Measurements from ENCODE around the gene CARNS1.

Gene CARNS1, protein sequence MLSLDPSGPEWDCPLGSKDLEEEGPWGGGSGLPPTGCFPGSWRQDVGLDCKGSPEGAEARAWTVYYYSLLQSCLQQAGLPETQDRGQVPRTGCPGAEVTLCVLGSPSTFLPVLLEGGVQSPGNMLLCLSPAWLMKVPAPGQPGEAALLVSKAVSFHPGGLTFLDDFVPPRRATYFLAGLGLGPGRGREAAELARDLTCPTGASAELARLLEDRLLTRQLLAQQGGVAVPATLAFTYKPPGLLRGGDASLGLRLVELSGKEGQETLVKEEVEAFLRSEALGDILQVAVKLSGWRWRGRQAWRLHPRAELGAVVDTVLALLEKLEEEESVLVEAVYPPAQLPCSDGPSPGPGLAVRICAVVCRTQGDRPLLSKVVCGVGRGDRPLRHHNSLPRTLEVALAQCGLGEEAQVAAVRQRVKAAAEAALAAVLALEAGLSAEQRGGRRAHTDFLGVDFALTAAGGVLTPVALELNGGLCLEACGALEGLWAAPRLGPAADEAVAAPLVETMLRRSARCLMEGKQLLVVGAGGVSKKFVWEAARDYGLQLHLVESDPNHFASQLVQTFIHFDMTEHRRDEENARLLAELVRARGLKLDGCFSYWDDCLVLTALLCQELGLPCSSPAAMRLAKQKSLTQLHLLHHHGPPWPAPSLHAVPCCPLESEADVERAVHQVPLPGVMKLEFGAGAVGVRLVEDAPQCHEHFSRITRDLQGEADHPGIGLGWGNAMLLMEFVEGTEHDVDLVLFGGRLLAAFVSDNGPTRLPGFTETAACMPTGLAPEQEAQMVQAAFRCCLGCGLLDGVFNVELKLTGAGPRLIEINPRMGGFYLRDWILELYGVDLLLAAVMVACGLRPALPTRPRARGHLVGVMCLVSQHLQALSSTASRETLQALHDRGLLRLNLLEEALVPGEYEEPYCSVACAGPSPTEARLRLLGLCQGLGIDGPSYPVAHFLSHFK

GRCh38 chr11:67415501-67416304, at the start of gene CARNS1:
CARNS1 (plus strand) TSS chr11:67415678; CDS start chr11:67416200, 522 bp downstream.
- DNase-seq = no peak

DNA sequence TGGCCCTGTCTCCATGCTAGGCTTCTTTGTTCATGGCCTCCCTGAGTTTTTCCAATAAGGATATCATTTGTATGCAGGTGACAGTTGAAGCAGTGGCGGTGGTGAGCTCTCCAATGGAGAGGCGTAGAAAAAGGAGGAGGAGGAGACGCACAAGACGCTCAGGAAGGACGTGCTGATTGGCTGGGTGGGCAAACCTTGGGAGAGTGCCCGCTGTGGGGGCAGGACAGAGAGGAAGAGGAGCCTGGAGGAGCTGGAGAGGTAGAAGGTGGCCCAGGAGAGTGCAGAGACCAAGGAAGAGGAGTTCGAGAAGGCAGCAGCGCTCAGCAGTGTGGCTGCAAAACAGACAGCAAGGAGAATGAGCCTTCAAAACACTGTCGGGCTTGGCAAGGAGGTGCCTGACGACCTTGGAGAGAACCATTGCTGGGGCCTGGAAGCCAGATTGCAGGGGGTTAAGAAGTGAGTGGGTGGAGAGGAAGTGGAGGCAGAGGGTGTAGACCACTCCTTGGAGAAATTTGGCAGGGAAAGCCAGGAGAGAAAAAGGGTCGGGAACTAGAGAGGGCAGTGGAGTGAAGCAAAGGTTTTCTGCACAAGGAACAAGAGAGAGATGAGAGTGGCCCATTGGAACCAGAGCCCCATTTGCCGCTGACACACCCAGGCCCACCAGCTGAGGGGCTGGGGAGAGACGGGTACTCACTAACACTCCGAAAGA, 49.6 kb upstream of the CARNS1 start:
- no peak for DNase-seq

GRCh38 chr11:67366546-67366945, 48.9 kb upstream of the CARNS1 start:
- DNase-seq = no peak

GRCh38 chr11:67366961-67367760, 48.3 kb upstream of the CARNS1 start:
- DNase-seq = no peak

GRCh38 chr11:67367761-67368227, 47.7 kb upstream of the CARNS1 start:
- DNase-seq = no peak

DNA sequence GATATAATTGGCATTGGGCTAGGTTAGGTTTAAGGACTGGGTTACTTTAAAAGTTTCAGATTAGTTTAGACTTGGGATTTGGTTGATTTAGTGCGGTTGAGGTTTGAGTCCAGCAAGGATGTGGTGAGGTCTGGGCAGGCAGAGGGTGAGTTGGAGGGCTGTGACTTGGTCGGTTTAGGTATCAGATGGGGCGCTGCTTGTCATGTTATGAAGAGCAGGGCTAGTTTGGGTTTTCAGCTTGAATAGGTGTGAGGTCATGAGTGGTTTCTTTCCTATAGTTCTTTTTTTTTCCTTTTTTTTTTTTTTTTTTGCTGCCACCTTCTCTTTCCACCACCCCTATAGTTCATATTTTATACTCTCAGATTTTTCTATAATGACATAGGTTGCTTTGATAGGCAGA, 46.9 kb upstream of the CARNS1 start:
- DNase-seq = no peak

DNA sequence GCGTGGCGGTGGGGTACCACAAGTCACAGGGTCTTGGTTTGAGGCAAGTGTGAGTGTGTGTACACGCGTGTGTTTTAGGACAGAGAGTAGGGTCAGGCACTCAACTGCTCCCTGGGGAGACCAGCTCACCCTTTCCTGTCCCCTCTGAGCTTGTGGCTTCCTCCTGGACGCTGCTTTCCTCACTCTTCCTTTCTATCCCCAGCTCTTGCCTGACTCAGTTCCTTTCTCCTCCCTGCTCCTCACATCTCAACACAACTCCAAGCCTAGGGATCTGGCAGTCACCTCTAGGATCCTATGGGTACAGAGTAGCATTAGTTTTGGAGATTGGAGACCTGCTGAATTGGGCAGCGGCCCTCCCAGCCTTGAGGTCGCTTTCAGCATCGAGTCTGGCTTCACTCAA, 46.2 kb upstream of the CARNS1 start:
- DNase-seq = no peak

DNA sequence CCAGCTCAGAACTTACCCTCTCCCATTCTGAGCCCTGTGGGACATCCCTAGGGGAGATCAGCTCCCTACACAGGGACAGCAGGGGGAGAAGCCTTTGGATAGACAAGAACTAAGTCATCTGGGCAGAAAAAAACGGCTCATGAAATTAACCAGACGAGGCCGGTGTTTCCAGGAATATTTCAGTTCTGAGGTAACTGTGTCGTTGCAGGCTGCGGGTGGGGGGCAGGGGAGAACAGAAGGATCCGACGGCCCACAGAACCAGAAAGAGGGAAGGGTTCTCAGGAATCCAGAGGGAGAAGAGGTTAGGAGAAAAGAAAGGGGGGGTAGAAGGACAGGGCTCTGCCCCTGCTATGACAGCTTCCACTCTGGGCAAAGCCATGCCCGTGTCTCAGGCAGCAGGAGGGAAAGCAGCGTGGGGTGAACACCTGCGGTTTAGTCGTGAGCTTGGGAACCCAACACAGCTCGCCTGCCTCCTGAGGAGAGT, 45.6 kb upstream of the CARNS1 start:
- no peak for DNase-seq

- DNase-seq = no peak
Measured at GRCh38 chr11:67370351-67371076, 45.0 kb upstream of the CARNS1 start.

- no peak for DNase-seq
Measured at GRCh38 chr11:67371189-67371910, 44.1 kb upstream of the CARNS1 start.

DNA sequence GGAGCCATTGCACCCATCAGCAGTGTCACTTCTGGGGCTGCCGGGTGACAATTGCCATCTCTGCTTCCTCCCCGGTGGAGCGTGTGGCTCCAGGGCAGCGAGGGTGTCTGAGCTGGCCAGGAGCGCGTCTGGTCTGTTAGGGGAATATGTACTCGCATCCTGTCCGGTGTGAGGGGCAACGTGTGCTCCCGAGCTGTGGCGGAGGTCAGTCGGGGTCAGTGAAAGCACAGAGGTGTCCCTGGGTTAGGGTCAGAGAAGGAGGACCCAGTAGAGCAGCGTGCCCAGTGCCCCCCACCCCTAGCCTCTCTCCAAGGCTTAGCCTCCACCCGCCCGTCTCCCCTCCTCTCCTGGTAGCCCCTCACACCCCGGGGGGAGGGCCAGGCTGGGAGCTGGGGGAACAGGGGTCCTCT, 43.6 kb upstream of the CARNS1 start:
- DNase-seq = no peak

DNA sequence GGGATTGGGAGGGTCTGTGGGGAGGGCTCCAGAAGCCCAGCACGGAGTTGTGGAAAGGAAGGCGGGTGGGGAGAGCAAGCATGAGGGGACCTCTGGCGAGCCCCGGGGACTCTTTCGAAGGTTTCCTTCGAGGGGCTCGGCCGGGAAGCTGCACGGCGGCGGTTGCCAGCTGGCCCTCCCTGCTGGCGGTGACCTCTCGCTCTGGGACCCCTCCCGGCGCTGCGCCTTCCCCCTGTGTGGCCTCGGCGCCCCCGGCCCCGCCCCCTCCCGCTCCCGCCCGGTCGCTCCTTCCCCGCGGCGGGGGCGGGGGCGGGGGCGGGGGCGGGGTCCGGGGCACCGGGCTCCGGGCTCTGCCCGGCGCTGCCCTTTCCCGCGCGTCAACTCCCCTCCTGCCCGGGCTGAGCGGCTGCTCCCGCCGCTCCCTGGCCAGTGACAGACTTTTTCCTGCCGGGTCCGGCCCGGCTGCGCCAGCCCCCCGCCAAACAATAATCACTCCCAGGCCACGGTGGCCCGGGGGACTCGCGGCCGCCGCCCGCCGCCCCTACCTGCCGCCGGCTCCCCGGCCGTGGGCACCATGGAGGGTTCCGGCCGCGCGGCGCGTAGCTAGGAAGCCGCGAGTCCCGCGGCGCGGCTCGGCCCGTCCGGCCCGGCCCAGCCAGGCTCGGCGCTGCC, 43.0 kb upstream of the CARNS1 start:
- DNase-seq = no peak

DNA sequence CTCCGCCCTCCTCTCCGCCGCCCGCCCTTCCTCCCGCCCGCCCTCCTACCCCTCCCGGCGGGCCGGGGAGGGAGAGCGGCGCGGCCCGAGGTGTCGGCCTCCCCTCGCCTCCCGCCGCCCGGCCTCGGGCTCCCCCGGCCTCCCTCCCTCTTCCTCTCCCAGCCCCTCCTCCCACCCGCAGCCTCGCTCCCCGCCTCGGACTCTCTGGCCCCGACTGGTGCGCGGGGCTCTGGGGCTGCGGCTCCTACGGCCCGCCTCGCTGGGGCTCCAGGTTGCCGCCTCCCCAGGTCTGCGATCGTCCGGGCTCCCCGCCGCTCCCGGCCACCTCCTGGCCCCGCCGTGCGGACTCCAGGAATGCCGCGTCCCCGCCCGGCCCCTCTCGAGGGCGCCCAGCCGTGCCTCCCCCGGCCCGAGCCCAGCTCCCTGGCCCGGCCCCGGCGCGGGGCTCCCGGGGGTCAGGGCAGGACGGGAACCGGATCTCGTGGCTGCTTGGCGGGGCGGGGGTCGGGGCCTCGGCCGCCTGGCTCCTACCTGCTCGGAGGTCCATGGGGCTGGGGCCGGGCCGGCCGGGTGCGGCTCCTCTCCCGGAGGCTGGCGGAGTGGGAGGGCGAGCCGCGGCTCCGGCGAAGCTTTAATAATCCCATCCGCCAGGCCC, 42.4 kb upstream of the CARNS1 start, which contains the start of gene CLCF1:
TSS of gene CLCF1 (minus strand) at position 606 of the 655 bp plus-strand sequence. CDS start at position 547, 59 bp downstream.
- DNase-seq = no peak

DNA sequence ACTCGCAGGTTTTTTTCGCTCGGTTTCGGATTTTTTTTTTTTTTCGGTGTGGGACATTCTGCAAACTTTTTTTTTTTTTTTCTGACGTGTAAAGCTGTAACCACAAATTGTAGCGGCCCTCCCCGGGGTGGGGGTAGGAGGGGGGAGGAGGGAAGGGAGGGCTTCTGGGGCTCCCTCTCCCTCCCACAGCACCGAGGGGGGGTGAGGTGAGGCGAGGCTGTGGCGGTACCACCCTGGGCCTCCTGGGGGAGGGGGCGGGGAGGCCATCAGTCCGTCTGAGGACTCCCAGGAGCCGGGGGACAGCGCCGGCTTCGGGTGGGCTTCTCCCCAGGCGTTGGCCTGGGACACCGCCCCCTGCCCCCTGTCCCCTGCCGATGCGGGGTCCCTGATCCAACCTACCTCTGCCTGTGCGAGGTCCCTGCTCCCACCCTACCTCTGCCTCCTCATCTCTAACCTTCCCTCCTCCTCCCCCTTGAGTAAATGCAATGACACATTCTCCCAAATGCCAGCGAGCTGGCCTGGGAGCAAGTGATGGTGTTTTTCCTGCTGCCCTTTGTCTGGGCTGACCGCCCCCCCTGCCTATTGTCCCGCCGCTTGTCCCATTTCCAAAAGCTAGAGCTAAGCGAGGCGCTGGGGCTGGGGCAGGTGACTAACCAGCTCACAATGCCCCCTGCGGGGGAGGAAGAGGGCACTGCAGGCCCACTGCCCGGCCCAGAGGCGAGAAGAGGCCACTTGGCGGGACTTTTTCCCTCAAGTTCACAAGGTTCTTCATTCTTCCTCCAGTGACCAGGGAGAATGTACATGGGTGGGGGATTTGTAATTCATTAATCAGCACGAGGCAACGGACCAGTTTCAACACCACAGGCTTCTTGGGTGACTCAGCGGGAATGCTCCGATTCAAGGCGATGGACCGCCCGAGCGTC, 41.6 kb upstream of the CARNS1 start:
- no peak for DNase-seq

DNA sequence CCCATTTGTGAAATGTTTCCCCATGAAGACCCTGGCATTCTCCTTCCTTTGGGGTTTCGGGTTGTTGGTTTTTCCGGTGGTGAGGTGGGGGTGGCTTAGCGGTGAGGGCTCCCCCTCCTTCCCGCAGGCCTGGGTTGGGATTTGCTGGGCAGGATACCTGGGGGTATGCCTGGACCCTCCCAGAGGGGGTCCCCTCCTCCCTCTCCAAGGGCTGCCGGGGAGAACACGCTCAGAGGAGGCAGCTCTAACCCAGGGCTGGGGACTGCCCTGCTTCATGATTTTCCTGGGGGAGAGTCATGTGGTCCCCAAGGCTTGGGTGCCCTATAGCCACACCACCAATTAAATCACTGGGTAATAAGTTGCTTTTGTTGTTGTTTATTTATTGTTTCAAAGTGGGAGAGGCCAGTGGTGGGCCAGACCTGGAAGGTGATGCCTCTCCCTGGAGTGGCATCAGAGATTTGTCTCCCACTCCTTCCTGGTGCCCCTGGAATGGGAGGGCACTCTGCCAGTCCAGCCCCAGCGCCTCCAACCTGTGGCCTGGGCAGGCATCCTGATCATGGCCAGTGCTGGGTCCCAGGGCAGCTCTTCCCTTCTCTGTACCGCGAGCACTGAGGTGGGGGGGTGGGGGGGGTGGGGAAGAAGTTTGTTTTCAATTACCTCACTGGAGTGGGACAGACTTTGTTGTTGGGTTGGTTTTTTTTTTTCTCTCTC, 40.8 kb upstream of the CARNS1 start:
- no peak for DNase-seq

GRCh38 chr11:67375320-67376055, 40.0 kb upstream of the CARNS1 start:
- no peak for DNase-seq

Data from stimulated activated CD4-positive, alpha-beta T cell treated with anti-CD3 and anti-CD28 coated beads, Interleukin-2, amount 100 ng/mL, for 48 hours (primary cell).